Epithelial cell of proximal tubule (primary cell): ENCODE measurements around the gene KCNIP1. TPM values are rescaled to one million over a fixed set of nuclear protein-coding genes. Genes with fewer than 3 reads are reported as not detected.
"Not testable (repeated sequence)": the region's sequence is repeated elsewhere in the genome, so short reads cannot be mapped to it uniquely, and the experiment has no call there.

Experiments
- DNase-seq: peaks from one replicate; pipeline ENCODE4 v3.0.0-alpha.2; 2011; ENCODE audit warnings: low read depth
- H3K4me3 ChIP-seq: 2 replicates; pipeline ENCODE4 v1.5.1; 2011; ENCODE audit warnings: low read depth, mild to moderate bottlenecking, low read length
- CTCF ChIP-seq: conservative IDR thresholded peaks from 2 replicates; pipeline ENCODE4 v1.5.1; 2012; ENCODE audit warnings: low read depth, mild to moderate bottlenecking, low read length
- total RNA-seq: library from RNA; depleted of rRNA; stranded (reverse); fragments of >200 nt; gene quantifications from 2 replicates; pipeline ENCODE4 v1.2.3, GENCODE V29; 2015

Gene KCNIP1
- total RNA-seq, 1 donor from 2014 or later = 2.0 TPM

- no peak for TF ChIP-seq CTCF
- DNase-seq = no peak
Measured at GRCh38 chr5:170545811-170546210, 42.0 kb downstream of the KCNIP1 start.

GRCh38 chr5:170546282-170546681, 42.5 kb downstream of the KCNIP1 start:
- no peak overlapping the region for H3K4me3 ChIP-seq
- no peak for TF ChIP-seq CTCF
- no peak for DNase-seq

More at GRCh38 chr5:170545811-170546210, 42.0 kb downstream of the KCNIP1 start:
- H3K4me3 ChIP-seq = no peak overlapping the region

GRCh38 chr5:170550382-170550781, 46.6 kb downstream of the KCNIP1 start:
- not testable (repeated sequence) for H3K4me3 ChIP-seq, DNase-seq

- no peak for DNase-seq
- no peak for TF ChIP-seq CTCF
- no peak overlapping the region for H3K4me3 ChIP-seq
Measured at GRCh38 chr5:170551076-170551475, 47.3 kb downstream of the KCNIP1 start.

GRCh38 chr5:170551622-170552021, 47.8 kb downstream of the KCNIP1 start:
- H3K4me3 ChIP-seq = no peak overlapping the region
- DNase-seq = no peak
- no peak for TF ChIP-seq CTCF

- DNase-seq = no peak
- no peak overlapping the region for H3K4me3 ChIP-seq
- peak; percentile 3 for TF ChIP-seq CTCF
Measured at GRCh38 chr5:170552621-170553115, 48.8 kb downstream of the KCNIP1 start.

- DNase-seq = no peak
- no peak for TF ChIP-seq CTCF
- no peak overlapping the region for H3K4me3 ChIP-seq
Measured at GRCh38 chr5:170553218-170553617, 49.4 kb downstream of the KCNIP1 start.
